Stimulated activated CD4-positive, alpha-beta T cell treated with anti-CD3 and anti-CD28 coated beads, Interleukin-12 subunit alpha, Interleukin-12 subunit beta, amount 100 ng/mL, for 24 hours (primary cell): ENCODE results near the gene TUG1.

Experiments used
- DNase-seq, 2 experiments: peaks; one replicate each; pipeline ENCODE4 v3.0.0-alpha.2; 2020; ENCODE audit warnings: low read depth in 2 of 2

TUG1 gene

GRCh38 chr22:30968924-30969531, at the start of gene TUG1:
Gene TUG1, plus strand, starts transcription at chr22:30969265.
- peak; percentile 94 to 96 for DNase-seq

- no peak for DNase-seq
Observed at GRCh38 chr22:30919973-30920372, 49.1 kb upstream of the TUG1 start.

GRCh38 chr22:30920407-30920806, 48.7 kb upstream of the TUG1 start:
- peak; percentile 57 to 86 for DNase-seq

- no peak for DNase-seq
Observed at GRCh38 chr22:30921108-30921507, 48.0 kb upstream of the TUG1 start.

- peak; percentile 71 to 72 for DNase-seq
Observed at GRCh38 chr22:30922151-30922611, 46.9 kb upstream of the TUG1 start.

GRCh38 chr22:30923168-30923900, 45.7 kb upstream of the TUG1 start:
- DNase-seq, result no peak

- no peak for DNase-seq
Observed at GRCh38 chr22:30925667-30926066, 43.4 kb upstream of the TUG1 start.

- no peak for DNase-seq
Observed at GRCh38 chr22:30926706-30927105, 42.4 kb upstream of the TUG1 start.

GRCh38 chr22:30927806-30928205, 41.3 kb upstream of the TUG1 start:
- DNase-seq, result no peak

GRCh38 chr22:30928401-30928800, 40.7 kb upstream of the TUG1 start:
- DNase-seq, result no peak

- no peak for DNase-seq
Observed at GRCh38 chr22:30930228-30930627, 38.8 kb upstream of the TUG1 start.

- no peak for DNase-seq
Observed at GRCh38 chr22:30931541-30932300, 37.3 kb upstream of the TUG1 start.

GRCh38 chr22:30932661-30933060, 36.4 kb upstream of the TUG1 start:
- no peak for DNase-seq

GRCh38 chr22:30933457-30933856, 35.6 kb upstream of the TUG1 start:
- DNase-seq, result no peak

- DNase-seq, result no peak
Observed at GRCh38 chr22:30934053-30934452, 35.0 kb upstream of the TUG1 start.

- peak in 1 of 2 experiments; percentile 19 for DNase-seq
Observed at GRCh38 chr22:30940685-30941362, 28.2 kb upstream of the TUG1 start.

GRCh38 chr22:30941363-30941740, 27.7 kb upstream of the TUG1 start:
- DNase-seq, result no peak

GRCh38 chr22:30943368-30943767, 25.7 kb upstream of the TUG1 start:
- no peak for DNase-seq

GRCh38 chr22:30944986-30945385, 24.1 kb upstream of the TUG1 start:
- DNase-seq, result no peak

GRCh38 chr22:30945653-30946052, 23.4 kb upstream of the TUG1 start:
- no peak for DNase-seq

GRCh38 chr22:30946354-30946753, 22.7 kb upstream of the TUG1 start:
- no peak for DNase-seq

GRCh38 chr22:30947173-30947815, 21.8 kb upstream of the TUG1 start:
- DNase-seq, result no peak
